ENCODE measurements around the gene MCAT. TPM values are rescaled to one million over a fixed set of nuclear protein-coding genes. Genes with fewer than 3 reads are reported as not detected.
A peak's percentile ranks its signal among the peaks of the same experiment; 100 is the strongest.

The MCAT gene
- polyA plus RNA-seq, 1 donor from 2014 or later = 10.2 TPM

GRCh38 chr22:43166132-43166930 lies 23.1 kb upstream of the MCAT start:
- no peaks in the 10 kb centered on the region for H3K36me3 Mint-ChIP-seq
- H3K4me3 Mint-ChIP-seq = no peak overlapping the region
- H3K27me3 Mint-ChIP-seq = peaks cover 5% of the 10 kb centered on the region
- no peaks in the 10 kb centered on the region for H3K9me3 Mint-ChIP-seq
- H3K27ac Mint-ChIP-seq = no peak overlapping the region
- peaks cover 8 to 10% (median 8%) of the 10 kb centered on the region in 3 donors for H3K4me1 Mint-ChIP-seq

DNA sequence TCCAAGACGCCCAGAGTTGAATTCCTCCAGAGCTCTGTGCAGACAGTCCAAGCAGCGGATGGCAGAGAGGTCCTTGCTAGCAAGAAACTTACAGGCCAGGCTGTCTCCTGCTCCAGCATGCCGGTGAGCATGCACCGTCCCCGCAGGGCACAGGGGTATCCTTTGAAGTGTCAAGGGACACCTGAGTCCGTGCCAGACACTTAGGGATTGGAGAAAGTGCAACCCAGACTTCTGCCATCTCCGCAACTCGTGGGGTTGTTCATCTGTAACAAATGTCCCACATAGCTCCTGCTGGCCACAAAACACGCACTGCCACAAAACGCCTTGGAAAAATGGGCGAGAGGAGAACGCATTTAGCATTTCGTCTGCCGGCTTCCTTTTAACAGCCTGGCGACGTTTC lies 21.4 kb upstream of the MCAT start:
- Mint-ChIP-seq H3K27me3 (peaks cover 5% of the 10 kb centered on the region), H3K27ac (peak overlapping the region in 1 of 3 donors; percentile 12)

GRCh38 chr22:43163241-43163795 lies 20.1 kb upstream of the MCAT start:
- H3K36me3 Mint-ChIP-seq = peaks cover 3% of the 10 kb centered on the region
- peaks cover 10 to 12% (median 12%) of the 10 kb centered on the region in 3 donors for H3K4me1 Mint-ChIP-seq
- H3K4me3 Mint-ChIP-seq = peak overlapping the region in 1 of 4 donors; percentile 89
- H3K27ac Mint-ChIP-seq = peak overlapping the region in 2 of 3 donors; percentile 12 to 94
- H3K27me3 Mint-ChIP-seq = peaks cover 5% of the 10 kb centered on the region
- no peaks in the 10 kb centered on the region for H3K9me3 Mint-ChIP-seq

More for the DNA sequence above, 21.4 kb upstream of the MCAT start:
- Mint-ChIP-seq H3K9me3 (no peaks in the 10 kb centered on the region), H3K36me3 (no peaks in the 10 kb centered on the region), H3K4me3 (peak overlapping the region in 1 of 4 donors; percentile 39), H3K4me1 (peaks cover 8 to 10% (median 10%) of the 10 kb centered on the region in 3 donors)

GRCh38 chr22:43162412-43163150 lies 19.4 kb upstream of the MCAT start:
- peaks cover 10 to 12% (median 12%) of the 10 kb centered on the region in 3 donors for H3K4me1 Mint-ChIP-seq
- no peak overlapping the region for H3K27ac Mint-ChIP-seq
- peaks cover 5% of the 10 kb centered on the region for H3K27me3 Mint-ChIP-seq

GRCh38 chr22:43160497-43161126 lies 17.4 kb upstream of the MCAT start:
- Mint-ChIP-seq H3K4me3 (no peak overlapping the region), H3K27me3 (peaks cover 5% of the 10 kb centered on the region), H3K4me1 (peaks cover 10 to 12% (median 12%) of the 10 kb centered on the region in 3 donors), H3K27ac (no peak overlapping the region), H3K36me3 (peaks cover 3% of the 10 kb centered on the region), H3K9me3 (no peaks in the 10 kb centered on the region)

More at GRCh38 chr22:43162412-43163150, 19.4 kb upstream of the MCAT start:
- Mint-ChIP-seq H3K36me3 (peaks cover 3% of the 10 kb centered on the region), H3K9me3 (no peaks in the 10 kb centered on the region), H3K4me3 (no peak overlapping the region)

GRCh38 chr22:43159484-43160178 lies 16.4 kb upstream of the MCAT start:
- Mint-ChIP-seq H3K27me3 (peaks cover 5% of the 10 kb centered on the region), H3K9me3 (no peaks in the 10 kb centered on the region), H3K4me1 (peaks cover 10 to 12% (median 12%) of the 10 kb centered on the region in 3 donors), H3K36me3 (peaks cover 3% of the 10 kb centered on the region), H3K4me3 (no peak overlapping the region), H3K27ac (no peak overlapping the region)

DNA sequence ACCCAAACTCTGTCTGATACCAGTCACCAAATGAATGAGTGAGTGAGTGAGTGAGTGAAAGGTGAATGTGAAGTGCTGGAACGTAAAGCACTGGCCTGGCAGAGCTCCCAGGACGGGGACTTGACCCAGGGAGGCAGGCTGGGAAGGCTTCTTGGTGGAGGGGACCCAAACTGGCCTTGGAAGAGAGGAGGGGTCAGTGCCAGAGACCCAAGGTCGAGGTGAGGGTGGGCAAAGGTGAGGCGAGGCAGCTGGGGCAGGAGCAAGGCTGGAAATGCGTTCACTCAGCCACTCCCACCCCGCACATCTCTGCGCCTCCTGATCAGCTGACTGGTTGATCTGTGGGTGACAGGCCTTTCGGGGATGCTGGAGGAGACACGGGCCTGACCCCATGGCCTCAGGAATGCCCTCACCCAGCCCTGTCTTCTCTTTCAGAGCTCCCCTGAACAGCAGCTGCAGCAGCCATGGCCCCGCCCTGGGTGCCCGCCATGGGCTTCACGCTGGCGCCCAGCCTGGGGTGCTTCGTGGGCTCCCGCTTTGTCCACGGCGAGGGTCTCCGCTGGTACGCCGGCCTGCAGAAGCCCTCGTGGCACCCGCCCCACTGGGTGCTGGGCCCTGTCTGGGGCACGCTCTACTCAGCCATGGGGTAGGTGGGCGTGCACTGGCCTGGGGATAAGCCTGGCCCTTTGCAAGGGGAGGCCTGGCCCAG lies 15.7 kb upstream of the MCAT start:
- Mint-ChIP-seq H3K4me1 (peaks cover 4 to 8% (median 7%) of the 10 kb centered on the region in 3 donors), H3K9me3 (no peaks in the 10 kb centered on the region), H3K27me3 (peaks cover 3% of the 10 kb centered on the region), H3K4me3 (no peak overlapping the region), H3K36me3 (peaks cover 3% of the 10 kb centered on the region), H3K27ac (no peak overlapping the region)

DNA sequence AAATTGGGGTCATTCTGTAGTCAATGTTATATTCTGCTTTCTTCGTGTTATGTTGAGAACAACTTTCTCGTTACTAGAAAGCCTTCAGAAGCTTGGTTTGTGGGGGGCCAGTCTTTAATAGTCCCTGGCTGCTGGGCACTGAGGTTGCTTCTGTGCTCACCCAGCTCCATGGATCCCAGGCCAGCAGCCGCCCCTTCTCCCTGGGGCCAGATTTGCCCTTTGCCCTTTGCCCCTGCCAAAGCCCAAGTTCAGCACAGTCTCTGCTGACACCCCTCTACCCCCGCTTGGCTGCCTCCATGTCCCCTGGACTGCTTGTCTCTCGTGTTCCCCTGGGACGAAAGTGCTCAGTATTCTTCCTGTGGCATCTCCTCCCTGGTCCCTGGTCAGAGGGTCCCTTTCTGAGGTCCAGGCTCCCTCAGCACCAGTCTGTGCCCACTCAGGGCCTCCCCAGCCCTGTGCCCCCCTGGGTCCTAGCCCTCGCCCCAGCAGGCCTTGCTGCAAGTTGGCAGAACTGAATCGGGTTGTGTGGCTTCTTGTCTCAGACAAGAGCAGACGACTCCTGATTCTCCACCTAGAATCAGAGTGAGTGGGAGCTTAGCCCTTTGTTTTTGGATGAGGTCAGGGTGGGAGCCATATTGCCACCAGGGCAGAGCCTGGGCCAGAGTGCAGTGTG lies 14.8 kb upstream of the MCAT start:
- Mint-ChIP-seq H3K4me1 (peaks cover 0 to 6% (median 5%) of the 10 kb centered on the region in 3 donors), H3K4me3 (no peak overlapping the region), H3K27me3 (peaks cover under 1% of the 10 kb centered on the region), H3K27ac (peak overlapping the region in 1 of 3 donors; percentile 57), H3K9me3 (no peaks in the 10 kb centered on the region), H3K36me3 (peaks cover 3% of the 10 kb centered on the region)

- no peak overlapping the region for H3K4me3 Mint-ChIP-seq
Observed at GRCh38 chr22:43156413-43156812, 13.2 kb upstream of the MCAT start.

GRCh38 chr22:43155789-43156188 lies 12.6 kb upstream of the MCAT start:
- peaks cover 3% of the 10 kb centered on the region for H3K36me3 Mint-ChIP-seq
- H3K27ac Mint-ChIP-seq = no peak overlapping the region
- no peak overlapping the region for H3K4me3 Mint-ChIP-seq
- H3K9me3 Mint-ChIP-seq = no peaks in the 10 kb centered on the region
- peaks cover 2% of the 10 kb centered on the region for H3K27me3 Mint-ChIP-seq
- peaks cover 0 to 11% (median 7%) of the 10 kb centered on the region in 3 donors for H3K4me1 Mint-ChIP-seq

More at GRCh38 chr22:43156413-43156812, 13.2 kb upstream of the MCAT start:
- Mint-ChIP-seq H3K9me3 (no peaks in the 10 kb centered on the region), H3K27ac (peak overlapping the region in 1 of 3 donors; percentile 19), H3K36me3 (peaks cover 3% of the 10 kb centered on the region), H3K4me1 (peaks cover 0 to 7% (median 7%) of the 10 kb centered on the region in 3 donors), H3K27me3 (peaks cover 1% of the 10 kb centered on the region)

DNA sequence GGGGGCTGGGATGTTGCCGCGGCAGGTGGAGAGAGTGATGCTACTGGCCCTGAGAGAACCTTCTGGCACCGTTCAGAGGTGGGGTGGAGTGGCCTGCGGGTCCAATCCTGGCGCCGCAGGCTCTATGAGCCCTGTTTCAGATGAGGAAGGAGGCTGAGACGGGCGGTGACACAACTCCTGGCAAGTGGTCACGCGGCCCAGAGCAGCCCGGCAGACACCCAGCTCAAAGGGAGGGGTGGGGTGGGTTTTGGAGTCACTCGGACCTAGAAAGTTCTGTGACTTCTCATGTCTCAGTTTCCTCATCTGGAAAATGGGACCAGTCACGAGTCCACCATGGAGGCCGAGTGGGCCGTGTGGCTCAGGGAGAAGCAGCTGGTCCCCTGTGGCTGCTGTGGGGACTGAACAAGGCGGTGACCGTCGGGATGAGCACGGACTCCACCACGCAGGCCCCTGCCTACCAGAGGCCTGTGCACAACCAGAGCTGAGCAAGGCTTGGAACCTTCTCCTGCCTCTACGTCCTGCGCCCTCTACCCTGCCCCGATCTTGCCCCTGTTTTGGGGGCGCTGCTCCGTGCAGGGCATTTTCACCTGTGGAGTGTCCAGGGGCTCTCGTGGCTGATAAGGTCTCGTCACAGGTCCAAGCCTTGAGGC lies 11.8 kb upstream of the MCAT start:
- Mint-ChIP-seq H3K27me3 (peaks cover 4% of the 10 kb centered on the region), H3K4me1 (peaks cover 0 to 11% (median 7%) of the 10 kb centered on the region in 3 donors), H3K27ac (peak overlapping the region in 1 of 3 donors; percentile 47), H3K9me3 (no peaks in the 10 kb centered on the region), H3K36me3 (peaks cover 3% of the 10 kb centered on the region), H3K4me3 (no peak overlapping the region)

GRCh38 chr22:43153899-43154298 lies 10.7 kb upstream of the MCAT start:
- H3K4me1 Mint-ChIP-seq = peaks cover under 1 to 12% (median 7%) of the 10 kb centered on the region in 3 donors
- no peaks in the 10 kb centered on the region for H3K9me3 Mint-ChIP-seq
- peaks cover 3% of the 10 kb centered on the region for H3K36me3 Mint-ChIP-seq
- peak overlapping the region in 1 of 4 donors; percentile 60 for H3K4me3 Mint-ChIP-seq
- H3K27ac Mint-ChIP-seq = no peak overlapping the region
- peaks cover 4% of the 10 kb centered on the region for H3K27me3 Mint-ChIP-seq
